ENCODE results near the gene SHLD2.
"Not testable (repeated sequence)": the region's sequence is repeated elsewhere in the genome, so short reads cannot be mapped to it uniquely, and the experiment has no call there.

SHLD2 gene

DNA sequence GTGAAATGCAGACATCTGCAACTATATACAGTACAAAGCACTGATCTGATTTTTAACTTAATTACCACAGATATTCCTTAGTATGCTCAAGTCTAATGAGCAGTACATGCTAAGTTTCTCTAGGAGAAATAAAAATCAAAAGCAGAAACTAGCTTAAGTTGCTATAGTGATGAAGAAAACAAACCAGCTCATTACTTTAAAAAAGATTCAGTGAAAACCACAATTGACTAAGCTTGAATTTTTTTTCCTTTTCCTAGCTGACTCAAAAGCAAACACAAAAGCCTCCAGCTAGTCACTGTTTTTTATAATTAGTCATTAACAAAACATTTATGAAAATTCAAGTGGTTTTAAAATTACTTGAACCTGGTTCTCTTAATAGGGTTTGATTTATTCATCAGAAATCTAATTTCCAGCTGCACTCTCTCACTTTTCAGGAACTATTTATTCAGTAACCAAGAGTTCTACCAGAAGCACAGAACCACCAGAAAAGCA lies 10.7 kb upstream of the SHLD2 start:
- not testable (repeated sequence) for DNase-seq

DNA sequence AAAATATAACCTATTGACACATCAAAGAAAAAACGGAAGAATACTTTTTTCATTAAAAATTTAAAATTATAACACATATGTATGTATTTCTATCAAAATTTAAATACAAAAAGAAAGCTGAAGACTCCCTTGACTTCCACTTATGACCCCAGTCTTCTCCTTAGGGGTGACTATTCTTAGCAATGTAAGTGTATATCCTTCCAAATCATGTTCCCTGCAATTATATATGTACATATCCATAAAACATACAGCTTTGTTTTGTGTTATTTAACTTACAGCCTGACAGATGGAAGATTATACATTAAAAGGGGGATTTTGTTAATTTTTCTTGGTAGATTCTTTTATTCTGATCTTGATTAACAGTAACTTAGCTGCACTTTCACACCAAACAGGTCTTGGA lies 9.5 kb upstream of the SHLD2 start:
- no peak for DNase-seq

DNA sequence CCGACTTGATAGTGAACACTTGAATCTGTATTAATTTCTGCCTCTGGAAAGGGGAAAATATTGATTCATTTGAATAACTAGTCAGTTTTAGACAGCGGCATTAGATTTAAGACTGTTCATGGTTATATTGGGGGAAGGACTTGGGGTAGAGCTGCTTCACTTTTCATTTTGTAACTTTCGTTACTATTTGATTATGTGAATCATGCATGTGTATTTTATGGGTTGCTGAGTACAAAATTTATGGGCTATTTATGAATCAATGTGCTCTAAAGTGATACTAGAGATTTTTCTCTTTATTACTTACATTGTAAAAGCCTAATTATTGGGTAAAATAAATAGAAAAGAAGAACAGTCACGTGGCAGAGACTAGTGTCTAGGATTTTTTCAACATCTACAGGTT lies 5.3 kb upstream of the SHLD2 start:
- no peak for DNase-seq

DNA sequence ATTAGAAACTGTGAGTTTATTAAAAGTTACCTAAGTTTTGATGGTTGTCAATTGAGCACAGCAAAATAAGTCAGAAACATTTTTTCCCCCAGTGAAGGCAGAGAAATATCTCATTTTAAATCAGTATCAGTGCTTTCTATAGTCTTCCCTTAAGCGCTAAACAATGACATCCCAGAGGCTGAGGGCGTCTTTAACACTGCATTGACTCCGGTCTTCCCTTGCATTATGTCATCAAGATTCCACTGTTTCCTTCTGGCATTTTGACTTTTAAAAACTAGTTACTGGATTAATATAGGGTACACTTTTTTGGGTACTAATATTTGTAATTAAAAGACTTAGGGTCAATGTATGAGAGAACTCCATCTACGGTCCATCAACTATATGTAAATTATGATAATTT lies 4.2 kb upstream of the SHLD2 start:
- DNase-seq: no peak

DNA sequence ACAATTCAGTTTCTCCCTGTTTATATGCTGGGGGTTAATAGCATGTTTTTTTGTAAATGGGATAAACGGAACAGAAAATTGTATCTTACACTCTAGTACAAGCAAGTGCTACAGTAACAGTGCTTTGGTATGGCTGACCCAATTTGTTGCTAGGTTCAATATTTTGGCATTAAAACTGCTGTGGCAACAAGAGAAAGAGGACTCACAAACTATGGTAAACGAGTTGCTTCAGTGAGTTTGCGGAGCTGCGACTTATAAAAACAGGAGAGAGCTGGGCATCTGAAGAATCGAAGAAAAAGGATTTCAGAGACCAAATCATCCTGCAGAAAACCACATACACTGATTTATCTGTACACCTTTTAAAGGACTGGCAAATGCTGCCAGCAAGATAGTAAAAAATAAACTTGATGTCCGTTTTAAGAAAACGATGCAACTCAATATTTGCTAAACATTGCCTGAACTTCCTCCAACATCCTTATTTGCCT lies 2.6 kb upstream of the SHLD2 start:
- DNase-seq: no peak

DNA sequence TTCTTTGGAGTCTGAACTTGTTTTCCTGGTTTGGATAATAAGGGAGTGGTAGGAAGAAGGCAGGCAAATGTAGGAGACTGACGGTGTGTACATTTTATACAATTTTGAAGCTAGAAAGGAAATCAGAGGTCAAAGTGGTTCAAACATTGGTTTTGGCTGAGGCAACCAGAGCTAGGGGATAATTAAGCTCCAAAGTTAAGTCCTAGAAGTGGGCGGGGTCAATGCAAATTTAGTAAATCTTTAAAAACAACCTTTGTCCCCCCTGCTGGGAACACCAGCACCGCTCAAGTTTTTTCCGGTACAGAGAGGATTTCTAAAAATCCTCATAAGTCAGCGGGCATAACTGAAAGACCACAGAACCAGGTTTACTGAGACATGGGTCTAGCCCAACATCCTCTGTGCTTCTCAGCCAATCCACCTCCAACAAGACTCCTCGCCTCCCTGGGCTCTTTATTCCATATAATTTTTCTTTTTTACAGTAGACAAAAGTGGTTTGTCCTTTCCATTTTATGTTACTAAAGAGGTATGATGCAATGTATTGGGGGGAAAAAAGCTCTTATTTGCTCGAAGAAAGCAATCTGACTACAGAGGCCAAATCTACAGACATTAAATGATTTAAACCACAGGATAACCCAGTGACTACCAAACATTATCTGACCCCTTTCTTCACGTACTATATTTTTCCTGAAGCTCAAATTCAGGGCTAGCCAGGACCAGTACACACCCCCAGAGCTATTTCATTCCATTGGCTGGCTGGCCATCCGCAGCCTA lies 2.0 kb upstream of the SHLD2 start:
- DNase-seq: no peak

DNA sequence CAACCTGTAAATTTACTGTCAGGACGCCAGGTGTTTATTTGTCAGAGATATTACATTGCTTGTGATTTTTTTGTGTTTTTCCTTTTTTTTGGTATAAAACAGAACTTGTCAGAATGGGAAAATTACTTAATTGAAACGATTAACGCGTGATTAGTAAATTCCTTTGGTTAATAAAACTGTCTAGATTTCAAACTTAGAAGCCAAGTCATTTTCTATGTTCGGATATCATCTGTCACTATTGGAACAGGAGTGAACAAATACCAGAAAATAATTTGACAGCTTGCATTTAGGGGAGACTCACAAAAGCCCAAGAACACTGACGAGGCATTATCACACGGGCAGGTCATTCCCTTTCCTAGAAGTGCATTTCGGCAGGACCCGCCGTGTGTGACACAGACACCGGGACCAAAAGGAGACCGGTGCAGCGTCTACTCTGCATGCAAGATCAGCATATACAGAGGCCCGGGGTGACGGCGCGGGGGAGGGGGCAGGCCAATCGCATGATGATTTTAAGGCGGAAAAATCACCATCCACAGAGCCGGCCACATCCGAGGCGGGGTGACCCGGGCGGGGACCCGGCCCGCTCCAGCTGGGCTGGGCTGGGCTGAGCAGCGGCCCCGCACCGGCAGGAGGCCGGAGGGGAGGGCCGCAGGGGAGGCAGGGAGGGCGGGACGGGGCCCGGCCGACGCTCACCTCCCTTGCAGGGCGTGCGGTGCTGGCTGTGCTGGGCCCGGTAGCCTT lies 1.2 kb upstream of the SHLD2 start:
- DNase-seq: no peak

DNA sequence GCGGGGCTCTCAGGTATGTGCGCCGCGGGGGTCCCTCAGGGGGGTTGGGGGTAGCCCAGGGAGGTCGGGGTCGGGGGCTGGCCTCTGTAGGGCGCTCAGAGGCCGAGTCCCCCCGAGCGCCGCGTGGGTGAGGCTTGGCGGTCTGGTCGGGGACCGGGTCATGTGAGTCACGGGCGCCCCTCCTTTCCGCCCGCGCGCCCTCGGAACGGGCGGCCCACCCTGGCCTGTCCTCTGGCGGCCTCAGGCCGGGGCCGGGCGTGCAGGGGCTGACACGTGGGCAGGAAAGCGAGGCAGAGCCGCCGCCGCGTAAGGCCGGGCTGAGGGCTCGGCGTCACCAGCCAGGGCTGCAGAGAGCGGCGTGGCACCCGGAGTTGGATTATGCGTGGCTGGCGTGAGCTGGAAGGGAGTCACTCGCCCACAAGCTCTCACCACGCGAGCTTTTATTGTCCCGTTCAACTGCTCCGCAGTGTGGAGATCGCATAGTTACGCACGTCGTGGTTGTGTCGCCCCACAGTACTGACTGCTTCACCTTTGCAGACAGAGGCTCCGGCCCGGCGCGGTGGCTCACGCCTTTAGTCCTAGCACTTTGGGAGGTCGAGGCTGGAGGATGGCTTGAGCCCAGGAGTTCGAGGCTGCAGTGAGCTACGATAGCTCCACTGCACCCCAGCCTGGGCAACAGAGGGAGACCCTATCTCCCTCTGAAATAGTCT lies 385 bp downstream of the SHLD2 start:
- DNase-seq: no peak

DNA sequence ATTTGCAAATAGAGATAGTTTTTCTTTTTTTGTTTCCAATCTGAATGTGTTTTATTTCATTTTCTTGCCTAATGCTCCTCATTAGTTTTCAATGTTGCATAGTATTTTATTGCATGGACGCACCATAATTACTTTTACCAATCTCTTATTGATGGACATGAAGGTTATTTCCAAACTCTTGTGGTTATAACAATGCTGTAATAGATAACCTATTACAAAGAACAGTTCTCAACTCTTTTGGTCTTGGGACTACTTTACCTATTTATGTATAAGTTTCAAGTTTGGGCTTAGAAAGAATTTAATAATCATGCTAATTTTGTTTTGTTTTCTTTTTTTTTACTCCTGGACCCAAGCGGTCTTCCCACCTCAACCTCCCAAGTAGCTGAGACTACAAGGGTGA lies 7.0 kb downstream of the SHLD2 start:
- no peak for DNase-seq

DNA sequence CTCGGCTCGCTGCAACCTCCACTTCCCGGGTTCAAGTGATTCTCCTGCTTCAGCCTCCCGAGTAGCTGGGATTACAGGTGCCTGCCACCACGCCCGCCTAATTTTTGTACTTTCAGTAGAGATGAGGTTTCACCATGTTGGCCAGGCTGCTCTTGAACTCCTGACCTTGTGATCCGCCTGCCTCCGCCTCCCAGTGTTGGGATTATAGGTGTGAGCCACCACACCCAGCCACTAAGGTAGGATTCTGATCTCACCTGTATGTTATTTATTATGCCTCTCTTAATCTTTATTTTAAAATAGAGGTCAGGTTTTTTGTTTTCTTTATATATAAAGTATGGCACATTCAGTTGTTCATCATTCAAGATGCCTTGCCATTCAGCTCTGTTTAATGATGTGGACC lies 9.7 kb downstream of the SHLD2 start:
- DNase-seq: not testable (repeated sequence)

DNA sequence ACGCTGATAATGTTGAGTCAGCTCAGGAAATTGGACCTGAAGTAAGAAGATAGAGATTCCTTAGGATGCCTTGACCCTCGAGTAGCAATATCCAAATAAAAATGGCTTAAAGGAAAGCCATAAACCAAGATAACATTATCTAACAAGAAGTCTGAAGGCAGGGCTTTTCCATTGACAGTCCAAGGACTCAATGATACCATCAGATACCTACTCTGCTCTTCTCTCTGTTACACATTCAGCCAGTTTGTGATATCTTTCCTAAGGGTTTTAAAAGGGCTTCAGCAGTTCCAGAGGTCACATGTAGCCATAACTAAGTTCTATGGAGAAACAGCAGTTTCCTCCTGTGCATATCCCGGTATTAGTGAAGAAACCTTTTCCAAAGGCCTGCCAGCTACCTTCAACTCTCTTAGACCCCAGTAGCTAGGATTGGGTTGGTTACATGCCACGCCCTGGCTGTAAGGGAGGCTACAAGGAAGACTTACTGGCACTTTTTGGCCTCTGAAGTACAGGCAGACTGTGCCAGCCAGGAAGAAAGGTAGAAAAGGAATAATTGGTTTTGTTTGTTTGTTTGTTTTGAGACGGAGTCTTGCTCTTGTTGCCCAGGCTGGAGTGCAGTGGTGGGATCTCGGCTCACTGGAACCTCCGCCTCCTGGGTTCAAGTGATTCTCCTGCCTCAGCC lies 10.6 kb downstream of the SHLD2 start:
- no peak for DNase-seq

DNA sequence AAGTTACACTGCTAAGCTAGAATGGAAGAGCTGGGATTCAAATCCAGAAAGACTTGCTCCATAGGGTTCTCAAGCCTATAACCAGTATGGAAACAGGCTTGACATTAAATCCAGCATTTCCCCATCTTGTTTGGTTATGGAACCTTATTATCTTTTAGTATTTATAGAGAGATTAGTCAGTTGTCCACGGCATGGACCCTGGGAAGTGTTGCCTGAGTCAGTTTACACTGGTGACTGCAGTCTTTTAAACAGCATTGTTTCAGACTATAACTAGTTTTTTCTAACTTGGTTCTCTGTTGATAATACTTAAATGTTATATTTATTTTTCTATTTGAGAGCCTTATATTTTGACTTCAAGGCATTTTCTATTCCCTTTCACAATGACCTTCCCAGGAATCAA lies 23.1 kb downstream of the SHLD2 start:
- not testable (repeated sequence) for DNase-seq

DNA sequence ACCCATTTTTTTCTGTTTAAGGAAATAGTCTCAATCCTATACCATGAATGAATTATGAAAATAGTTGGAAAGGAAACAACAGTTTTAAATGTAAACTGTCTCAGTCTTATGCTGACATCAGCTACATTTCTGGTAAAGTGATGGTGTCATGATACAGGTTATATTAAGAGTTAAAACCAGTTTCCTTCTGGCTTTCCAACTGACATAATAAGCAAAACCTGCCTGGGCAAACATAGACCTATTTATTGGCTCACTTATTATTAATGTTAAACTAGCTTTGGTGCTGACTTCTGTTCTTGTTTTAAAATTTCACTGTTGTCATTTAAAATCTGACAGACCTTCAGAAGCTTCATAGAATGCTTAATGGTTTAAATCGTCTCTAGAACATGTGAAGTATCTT lies 24.0 kb downstream of the SHLD2 start:
- DNase-seq: not testable (repeated sequence)

DNA sequence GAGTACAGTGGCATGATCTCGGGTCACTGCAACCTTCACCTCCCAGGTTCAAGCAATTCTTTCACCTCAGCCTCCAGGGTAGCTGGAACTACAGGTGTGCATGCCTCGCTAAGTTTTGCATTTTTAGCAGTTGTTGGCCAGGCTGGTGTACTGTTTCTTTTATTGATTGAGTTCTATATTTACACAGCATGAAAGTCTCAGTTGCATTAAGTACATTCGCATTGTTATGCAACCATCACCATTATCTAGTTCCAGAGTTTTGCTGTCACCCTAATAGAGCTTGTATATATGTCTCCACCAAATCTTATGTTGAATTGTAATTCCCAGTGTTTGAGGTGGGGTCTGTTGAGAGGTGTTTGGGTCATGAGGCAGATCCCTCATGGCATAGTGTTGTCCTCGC lies 28.3 kb downstream of the SHLD2 start:
- not testable (repeated sequence) for DNase-seq

DNA sequence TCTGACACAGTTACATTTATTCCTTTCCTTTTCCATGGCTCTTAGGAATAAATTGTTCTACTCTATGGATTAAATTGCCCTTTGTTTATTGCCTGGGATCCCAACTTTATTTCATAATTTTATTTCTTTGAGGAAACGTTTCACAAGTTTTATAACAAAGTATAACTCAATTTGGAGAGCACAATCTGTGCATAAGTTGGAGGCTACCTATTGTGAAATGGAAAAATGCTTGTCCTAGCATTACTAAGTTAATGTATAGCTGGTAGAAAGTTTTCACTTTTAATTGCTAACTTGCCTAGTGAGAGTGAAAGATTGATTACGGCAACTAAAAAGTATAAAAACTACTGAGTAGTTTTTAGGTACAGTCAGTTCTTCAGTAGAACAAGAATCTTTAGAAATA lies 32.0 kb downstream of the SHLD2 start:
- DNase-seq: not testable (repeated sequence)

DNA sequence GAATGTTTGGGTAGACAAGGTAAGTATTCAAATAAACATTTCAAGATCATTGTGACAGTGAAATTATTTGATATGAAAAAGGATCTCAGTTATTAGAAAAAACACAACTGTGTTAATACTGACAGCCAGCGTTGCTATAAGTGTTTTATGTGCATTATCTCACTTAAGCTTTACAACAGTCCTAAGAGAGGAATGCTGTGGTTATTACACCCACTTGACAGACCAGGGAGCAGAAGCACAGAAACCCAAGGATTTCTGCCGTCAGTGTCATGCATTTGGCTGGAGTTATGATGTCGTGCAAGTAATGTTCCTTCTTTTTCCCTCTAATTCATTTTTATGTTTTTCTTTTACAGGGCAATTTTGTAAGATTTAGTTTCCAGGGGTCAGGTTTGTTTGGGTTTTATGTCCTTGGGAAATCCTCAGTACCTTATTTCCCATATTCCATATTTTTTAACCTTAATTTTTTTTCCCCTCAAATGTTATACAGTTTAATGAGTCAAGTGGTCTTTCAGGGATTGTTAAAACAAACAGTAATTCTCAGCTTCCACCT lies 32.7 kb downstream of the SHLD2 start:
- not testable (repeated sequence) for DNase-seq

DNA sequence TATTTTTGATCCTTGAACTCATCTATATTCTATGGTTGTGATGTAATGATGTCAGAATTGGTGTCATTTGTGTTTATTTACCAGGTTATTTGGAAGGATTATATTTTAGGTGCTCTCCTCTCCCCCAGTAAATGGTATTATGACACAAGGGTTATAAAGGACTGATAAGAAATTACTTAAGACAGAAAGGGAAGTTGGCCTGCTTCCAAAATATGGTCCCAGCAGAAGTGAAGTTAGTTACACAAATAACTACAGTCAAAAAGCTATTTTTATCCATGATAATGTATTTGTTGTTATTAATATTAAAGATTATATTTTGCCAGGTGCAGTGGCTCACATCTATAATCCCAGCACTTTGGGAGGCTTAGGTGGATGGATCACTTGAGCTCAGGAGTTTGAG lies 37.2 kb downstream of the SHLD2 start:
- not testable (repeated sequence) for DNase-seq

DNA sequence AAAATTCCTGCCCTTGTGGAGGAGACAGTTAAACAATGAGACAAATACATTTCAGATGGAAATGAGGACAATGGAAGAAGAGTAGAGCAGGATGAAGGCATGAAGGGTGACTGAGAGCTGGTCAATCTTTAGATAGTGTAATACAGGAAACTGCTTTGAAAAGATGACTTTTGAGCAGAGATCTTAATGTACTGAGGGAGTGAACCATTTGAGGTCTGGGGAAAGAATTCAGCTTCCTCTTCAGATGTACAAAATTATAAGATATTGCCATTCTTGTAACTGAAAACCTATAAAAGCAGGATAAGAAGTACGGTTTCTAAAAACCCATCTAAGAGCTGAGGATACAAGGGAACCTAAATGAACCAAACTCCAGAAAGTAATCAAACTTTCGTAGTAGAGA lies 38.9 kb downstream of the SHLD2 start:
- DNase-seq: not testable (repeated sequence)

DNA sequence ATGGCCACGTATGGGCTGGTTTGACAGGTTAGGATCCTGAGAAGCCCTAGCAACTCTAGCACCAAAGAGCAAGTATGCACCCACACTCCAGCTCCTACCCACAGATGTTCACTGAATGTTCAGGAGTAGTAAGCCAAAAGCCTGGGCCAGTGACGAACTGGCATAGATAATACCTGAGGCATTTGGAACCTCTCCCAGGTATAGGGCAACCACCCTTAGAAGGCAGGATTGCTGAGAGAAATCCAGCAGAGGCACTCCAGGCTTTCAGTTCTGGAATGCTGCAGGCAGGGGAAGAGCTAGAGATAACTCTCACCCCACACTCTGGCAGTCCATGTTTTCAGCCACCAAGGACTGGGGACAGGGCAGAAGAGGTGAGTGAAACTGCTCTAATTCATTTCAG lies 39.4 kb downstream of the SHLD2 start:
- not testable (repeated sequence) for DNase-seq

DNA sequence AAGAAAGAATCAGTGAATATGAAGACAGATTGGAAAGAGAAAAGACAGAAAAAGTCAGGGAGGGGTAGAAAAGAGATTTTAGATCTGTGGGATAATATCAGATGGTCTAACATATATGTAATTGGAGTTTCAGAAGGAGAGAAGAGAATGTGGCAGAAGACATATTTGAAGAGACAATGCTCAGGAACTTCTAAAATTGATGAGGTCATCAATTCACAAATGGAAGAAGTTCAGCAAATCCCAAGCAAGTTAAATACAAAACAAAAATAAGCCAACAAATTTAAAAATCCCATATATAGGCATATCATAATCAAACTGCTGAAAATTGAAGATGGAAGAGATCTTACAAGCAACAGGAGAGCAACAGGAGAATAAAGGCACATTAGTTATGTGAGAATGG lies 42.5 kb downstream of the SHLD2 start:
- DNase-seq: not testable (repeated sequence)

DNA sequence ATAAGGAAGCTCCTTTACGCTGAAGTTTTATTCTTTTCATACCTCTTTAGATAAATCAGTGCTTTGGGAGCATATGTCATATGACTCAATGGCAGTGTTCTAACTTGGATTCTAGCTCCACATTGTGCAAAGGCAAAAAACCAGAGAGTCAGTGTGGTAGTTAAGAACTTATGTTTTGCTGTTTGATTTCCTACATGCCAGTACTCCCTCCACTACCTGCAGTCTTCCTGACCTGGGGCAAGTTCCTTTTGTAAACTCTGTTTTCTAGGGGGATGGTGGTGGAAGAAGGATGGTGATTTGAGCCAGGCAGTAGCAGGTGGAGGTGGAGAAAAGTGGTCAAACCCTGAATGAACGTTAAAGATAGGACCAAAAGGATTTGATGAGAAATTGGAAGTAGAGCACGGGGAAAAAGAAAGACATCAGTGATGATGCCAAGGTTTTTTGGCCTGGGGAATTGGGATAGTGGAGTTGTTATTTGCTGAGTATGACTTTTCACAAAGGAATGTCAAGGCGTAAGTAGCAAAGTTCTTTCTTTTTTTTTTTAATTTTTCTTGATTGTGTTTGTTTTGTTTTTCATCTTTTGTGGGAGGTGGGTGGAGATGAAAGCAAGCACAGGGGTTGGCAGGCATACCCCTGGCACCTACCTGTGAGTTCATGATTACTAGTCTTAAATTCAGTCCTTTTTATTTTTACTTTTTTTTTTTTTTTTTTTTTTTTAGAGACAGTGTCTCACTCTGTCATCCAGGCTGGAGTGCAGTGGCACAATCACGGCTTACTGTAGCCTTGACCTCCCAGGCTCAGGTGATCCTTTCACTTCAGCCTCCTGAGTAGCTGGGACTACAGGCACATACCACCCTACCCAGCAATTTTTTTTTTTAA lies 47.5 kb downstream of the SHLD2 start:
- not testable (repeated sequence) for DNase-seq

DNA sequence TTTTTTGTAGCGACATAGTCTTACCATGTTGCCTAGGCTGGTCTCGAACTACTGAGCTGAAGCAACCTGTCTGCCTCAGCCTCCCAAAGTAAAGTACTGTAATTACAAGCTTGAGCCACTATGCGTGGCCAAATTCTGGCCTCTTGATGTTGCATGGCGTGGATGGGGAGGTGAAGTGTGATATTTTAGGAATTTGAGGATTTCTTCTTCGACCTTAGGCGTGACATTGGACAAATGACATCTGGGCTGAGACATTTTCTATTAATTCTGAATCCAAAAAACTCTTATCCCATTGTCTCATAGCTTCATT lies 48.1 kb downstream of the SHLD2 start:
- not testable (repeated sequence) for DNase-seq

Measured in SHP77 treated with DMSO at 0.1 percent for 48 hours (cell line).